Natural killer cell (primary cell): ENCODE data around the gene CARD19. TPM values are rescaled to one million over a fixed set of nuclear protein-coding genes. Genes with fewer than 3 reads are reported as not detected.

Experiments used
- ATAC-seq, 3 donors: fragments of 150-1000 bp in 2 of 3; fragments of 200-7000 bp in 1 of 3; cut with Tn5 transposase; 1 replicate in 1 of 3; 2 replicates in 2 of 3; pipeline ENCODE4 v1.10.0; 2021; ENCODE audit warnings: mild to moderate bottlenecking in 2 of 3, moderate library complexity in 2 of 3
- DNase-seq, 2 donors: peaks; one replicate each; pipeline versions ENCODE4 v3.0.0 to v3.0.0-alpha.2; 2013 to 2021; ENCODE audit warnings: mixed read lengths in 1 of 2
- H3K27ac ChIP-seq: one replicate; pipeline ENCODE4 v1.5.1; 2013; ENCODE audit warnings: mild to moderate bottlenecking, low read length
- H3K27me3 ChIP-seq: one replicate; pipeline ENCODE4 v1.6.1; 2013; ENCODE audit warnings: low read length; ENCODE audit not compliant: control insufficient read depth, insufficient read depth
- H3K36me3 ChIP-seq: one replicate; pipeline ENCODE4 v1.6.1; 2013; ENCODE audit warnings: low read length; ENCODE audit not compliant: control insufficient read depth, insufficient read depth
- H3K4me1 ChIP-seq: one replicate; pipeline ENCODE4 v1.6.1; 2013; ENCODE audit warnings: low read length; ENCODE audit not compliant: control insufficient read depth, insufficient read depth
- H3K4me3 ChIP-seq: one replicate; pipeline ENCODE4 v1.5.1; 2013; ENCODE audit warnings: low read length
- H3K9me3 ChIP-seq: one replicate; pipeline ENCODE4 v1.6.1; 2013; ENCODE audit warnings: low read length; ENCODE audit not compliant: control insufficient read depth, insufficient read depth
- H3K27ac Mint-ChIP-seq, 2 donors: one replicate each; pipeline ENCODE4 v1.8.0; 2022; ENCODE audit warnings: mild to moderate bottlenecking in 2 of 2, mixed read lengths in 2 of 2, moderate library complexity in 1 of 2
- H3K27me3 Mint-ChIP-seq, 2 donors: one replicate each; pipeline ENCODE4 v1.8.0; 2022; ENCODE audit warnings: low read depth in 2 of 2, mixed read lengths in 2 of 2
- H3K36me3 Mint-ChIP-seq: one replicate; pipeline ENCODE4 v1.8.0; 2022; ENCODE audit warnings: mixed read lengths
- H3K4me1 Mint-ChIP-seq, 2 donors: one replicate each; pipeline ENCODE4 v1.8.0; 2022; ENCODE audit warnings: mixed read lengths in 2 of 2
- H3K4me3 Mint-ChIP-seq: one replicate; pipeline ENCODE4 v1.8.0; 2022; ENCODE audit warnings: mild to moderate bottlenecking, moderate library complexity, mixed read lengths
- H3K9me3 Mint-ChIP-seq, 2 donors: one replicate each; pipeline ENCODE4 v1.8.0; 2022; ENCODE audit warnings: mixed read lengths in 2 of 2
- WGBS: methylation state at CpG from one replicate; pipeline ENCODE4 v1.1.7; 2013; ENCODE audit warnings: missing lambda C conversion rate; ENCODE audit not compliant: insufficient coverage; 5-methylcytosine and 5-hydroxymethylcytosine counted together
- intact Hi-C: fragments of 100-400 bp; cut with micrococcal nuclease; formaldehyde crosslinking; loops from one replicate; pipeline ENCODE4 v1.14.2; 2022
- total RNA-seq, 4 donors: library from RNA; stranded (reverse); fragments of 120-200 nt in 1 of 4; gene quantifications; one replicate each; pipeline versions ENCODE4 v1.2.3 to v1.2.4, GENCODE V29; 2013 to 2022
- TF ChIP-seq, protein P1 (sequence below): fragments of 200-600 bp; IDR thresholded peaks from one replicate; pipeline ENCODE4 v1.8.0; 2022; ENCODE audit warnings: antibody characterized with exemption

Gene CARD19
- total RNA-seq, 3 donors from 2014 or later (not counting 1 experiment from before 2014, with no cell fraction given), result 30.7 to 49.1 (median 42.6) TPM

DNA sequence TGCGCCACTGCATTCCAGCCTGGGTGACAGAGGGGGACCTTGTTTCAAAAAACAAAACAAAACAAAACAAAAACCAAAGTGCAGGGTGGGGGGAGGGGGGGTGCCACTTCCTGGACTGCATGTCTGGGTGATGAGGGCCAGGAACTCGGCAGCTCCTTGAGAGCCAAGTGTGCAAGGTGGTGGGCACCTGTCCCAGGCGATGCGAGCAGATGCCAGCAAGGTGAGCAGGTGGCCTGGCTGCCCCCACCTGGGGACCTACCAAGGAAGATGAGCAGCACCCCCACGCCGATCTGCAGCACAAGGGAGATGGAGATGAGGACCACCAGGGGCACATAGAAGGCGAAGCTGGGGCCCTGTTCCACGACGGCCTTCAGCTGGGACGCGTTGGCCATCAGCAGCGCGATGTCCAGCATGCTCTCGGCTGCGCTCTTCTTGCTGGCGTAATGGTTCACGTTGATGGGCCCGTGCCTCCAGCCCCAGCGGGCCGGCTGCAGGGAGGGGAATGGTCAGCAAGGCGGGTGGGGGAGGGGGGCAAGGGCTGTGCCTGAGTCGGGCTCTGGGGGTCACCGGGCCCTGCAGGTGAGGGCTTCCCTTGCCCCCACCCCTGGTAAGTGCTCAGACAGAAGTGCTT, 30.2 kb downstream of the CARD19 start:
- Histone ChIP-seq H3K27ac (peak overlapping the region; percentile 15), H3K4me1 (peaks cover 71% of the 10 kb centered on the region), H3K9me3 (no peaks in the 10 kb centered on the region), H3K27me3 (no peaks in the 10 kb centered on the region), H3K4me3 (no peak overlapping the region), H3K36me3 (peaks cover 2% of the 10 kb centered on the region)
- Mint-ChIP-seq H3K27ac (peak overlapping the region; percentile 85 to 90), H3K4me3 (peak overlapping the region; percentile 78), H3K4me1 (peaks cover 25 to 35% of the 10 kb centered on the region in 2 donors), H3K9me3 (no peaks in the 10 kb centered on the region), H3K27me3 (no peaks in the 10 kb centered on the region), H3K36me3 (no peaks in the 10 kb centered on the region)
- intact Hi-C loops, result no loop called here
- 90% methylated on average over 22 of the region's 23 CpGs for WGBS
- TF ChIP-seq, protein P1, sequence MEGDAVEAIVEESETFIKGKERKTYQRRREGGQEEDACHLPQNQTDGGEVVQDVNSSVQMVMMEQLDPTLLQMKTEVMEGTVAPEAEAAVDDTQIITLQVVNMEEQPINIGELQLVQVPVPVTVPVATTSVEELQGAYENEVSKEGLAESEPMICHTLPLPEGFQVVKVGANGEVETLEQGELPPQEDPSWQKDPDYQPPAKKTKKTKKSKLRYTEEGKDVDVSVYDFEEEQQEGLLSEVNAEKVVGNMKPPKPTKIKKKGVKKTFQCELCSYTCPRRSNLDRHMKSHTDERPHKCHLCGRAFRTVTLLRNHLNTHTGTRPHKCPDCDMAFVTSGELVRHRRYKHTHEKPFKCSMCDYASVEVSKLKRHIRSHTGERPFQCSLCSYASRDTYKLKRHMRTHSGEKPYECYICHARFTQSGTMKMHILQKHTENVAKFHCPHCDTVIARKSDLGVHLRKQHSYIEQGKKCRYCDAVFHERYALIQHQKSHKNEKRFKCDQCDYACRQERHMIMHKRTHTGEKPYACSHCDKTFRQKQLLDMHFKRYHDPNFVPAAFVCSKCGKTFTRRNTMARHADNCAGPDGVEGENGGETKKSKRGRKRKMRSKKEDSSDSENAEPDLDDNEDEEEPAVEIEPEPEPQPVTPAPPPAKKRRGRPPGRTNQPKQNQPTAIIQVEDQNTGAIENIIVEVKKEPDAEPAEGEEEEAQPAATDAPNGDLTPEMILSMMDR, result no peak
- peak in 1 of 2 donors; percentile 71 for DNase-seq
- ATAC-seq, result peak; percentile 24 to 71 (median 51)

DNA sequence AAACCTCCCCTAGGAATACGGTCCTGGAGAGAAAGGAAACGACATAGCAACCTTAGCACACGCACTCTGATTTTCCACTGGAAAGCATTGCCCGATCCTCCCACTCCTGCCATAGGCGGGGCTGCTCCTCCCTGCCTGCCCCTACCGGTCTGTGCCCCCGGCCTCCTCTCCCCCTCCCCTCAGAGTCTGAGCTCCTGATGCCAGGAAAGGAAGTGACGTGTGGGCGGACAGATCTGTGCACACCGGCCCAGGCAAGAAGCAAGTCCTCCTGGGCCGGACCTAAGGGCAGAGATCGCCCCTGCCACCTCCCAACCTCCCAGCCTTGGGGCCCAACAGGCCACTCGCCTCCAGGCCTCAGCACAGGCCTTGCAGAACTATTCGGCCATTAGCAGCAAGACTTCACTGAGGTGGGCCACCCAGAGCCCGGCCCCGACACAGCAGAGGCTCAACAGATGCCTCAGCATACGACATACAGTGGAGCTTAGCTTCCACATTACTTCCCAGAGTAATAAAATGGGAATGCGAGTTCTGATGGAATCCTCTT, 30.9 kb downstream of the CARD19 start:
- DNase-seq, result peak in 1 of 2 donors; percentile 15
- H3K4me3 Mint-ChIP-seq, result no peak overlapping the region

DNA sequence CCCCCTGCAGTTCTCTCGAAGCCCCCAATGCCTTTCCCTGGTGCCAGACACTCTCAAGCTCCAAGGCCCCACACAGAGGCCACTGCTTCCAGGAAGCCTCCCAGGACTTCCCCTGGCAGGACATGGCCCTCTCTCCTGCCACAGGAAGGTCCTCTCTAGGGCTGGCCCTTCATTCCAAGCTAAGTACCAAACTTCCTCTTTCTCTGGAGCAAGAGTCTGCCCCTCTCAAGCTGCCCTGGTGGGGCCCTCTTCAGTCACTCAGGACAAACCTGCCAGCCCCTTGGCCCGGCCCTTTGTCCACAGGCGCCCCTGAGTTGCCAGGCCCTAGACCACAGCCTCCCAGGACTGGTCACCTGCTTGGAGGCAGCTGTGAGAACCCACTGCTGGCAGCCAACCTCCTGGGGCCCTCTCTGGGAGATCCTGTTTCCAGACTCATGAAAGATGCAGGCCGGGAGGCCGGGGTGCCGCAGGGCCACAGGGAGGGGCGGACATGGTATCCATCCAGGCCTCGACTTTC, 31.4 kb downstream of the CARD19 start:
- Histone ChIP-seq H3K36me3 (peaks cover 2% of the 10 kb centered on the region), H3K27me3 (no peaks in the 10 kb centered on the region), H3K4me1 (peaks cover 77% of the 10 kb centered on the region), H3K27ac (no peak overlapping the region), H3K4me3 (no peak overlapping the region), H3K9me3 (no peaks in the 10 kb centered on the region)
- 78% methylated on average over 8 of the region's 8 CpGs for WGBS
- Mint-ChIP-seq H3K4me3 (peak overlapping the region; percentile 25), H3K4me1 (peaks cover 25 to 29% of the 10 kb centered on the region in 2 donors), H3K9me3 (no peaks in the 10 kb centered on the region), H3K36me3 (no peaks in the 10 kb centered on the region), H3K27ac (peak overlapping the region; percentile 69 to 90), H3K27me3 (no peaks in the 10 kb centered on the region)
- ATAC-seq (no peak), DNase-seq (peak in 1 of 2 donors; percentile 14)
- intact Hi-C loops, result no loop called here
- TF ChIP-seq, protein P1, result no peak

More for the DNA sequence above, 30.9 kb downstream of the CARD19 start:
- peak overlapping the region; percentile 15 for H3K27ac ChIP-seq
- Mint-ChIP-seq H3K27ac (peak overlapping the region; percentile 69 to 90), H3K4me1 (peaks cover 25 to 29% of the 10 kb centered on the region in 2 donors), H3K27me3 (no peaks in the 10 kb centered on the region), H3K36me3 (no peaks in the 10 kb centered on the region), H3K9me3 (no peaks in the 10 kb centered on the region)
- no peak overlapping the region for H3K4me3 ChIP-seq
- no peaks in the 10 kb centered on the region for H3K9me3 ChIP-seq
- ATAC-seq, result no peak
- WGBS, result 72% methylated on average over 18 of the region's 18 CpGs
- no peaks in the 10 kb centered on the region for H3K27me3 ChIP-seq
- intact Hi-C loops, result no loop called here
- H3K36me3 ChIP-seq, result peaks cover 2% of the 10 kb centered on the region
- H3K4me1 ChIP-seq, result peaks cover 73% of the 10 kb centered on the region
- TF ChIP-seq, protein P1, result no peak
